CD4-positive, alpha-beta memory T cell (primary cell): Measurements from ENCODE around the gene CFAP119. TPM values are rescaled to one million over a fixed set of nuclear protein-coding genes. Genes with fewer than 3 reads are reported as not detected.

ENCODE experiments used
- CTCF ChIA-PET: fragments of 350-600 bp; sonication (Branson Sonifier 250); formaldehyde crosslinking; loops from one replicate; lab custom pipeline; 2021; ENCODE audit warnings: inconsistent platforms; ENCODE audit not compliant: partially characterized antibody; lab: Charles Lee
- POLR2A ChIA-PET: fragments of 350-600 bp; sonication (Branson Sonifier 250); formaldehyde crosslinking; loops from one replicate; lab custom pipeline; 2021; ENCODE audit not compliant: partially characterized antibody; lab: Charles Lee
- DNase-seq, 5 donors: peaks; one replicate each; pipeline versions ENCODE4 v3.0.0 to v3.0.0-alpha.2; 2020 to 2022; ENCODE audit warnings: mixed read lengths in 1 of 5
- H3K27ac ChIP-seq: one replicate; pipeline ENCODE4 v1.7.0; 2013; ENCODE audit warnings: low read depth, low read length
- H3K27me3 ChIP-seq: 2 replicates; pipeline ENCODE4 v1.7.0; 2013; ENCODE audit warnings: mild to moderate bottlenecking, low read length, moderate library complexity; ENCODE audit not compliant: insufficient read depth
- H3K36me3 ChIP-seq: 2 replicates; pipeline ENCODE4 v1.7.0; 2013; ENCODE audit warnings: mild to moderate bottlenecking, low read length, moderate library complexity; ENCODE audit not compliant: insufficient read depth
- H3K4me1 ChIP-seq: 2 replicates; pipeline ENCODE4 v1.7.0; 2013; ENCODE audit warnings: mild to moderate bottlenecking, low read length, moderate library complexity; ENCODE audit not compliant: insufficient read depth
- H3K4me3 ChIP-seq, 2 donors: one replicate each; pipeline ENCODE4 v1.7.0; 2013; ENCODE audit warnings: low read length in 2 of 2, mild to moderate bottlenecking in 1 of 2
- H3K9me3 ChIP-seq, 2 donors: one replicate each; pipeline ENCODE4 v1.7.0; 2013; ENCODE audit warnings: low read length in 2 of 2, control low read depth in 1 of 2; ENCODE audit not compliant: control insufficient read depth in 1 of 2
- H3K27ac Mint-ChIP-seq, 7 donors: one replicate each; pipeline ENCODE4 v1.8.0; 2020 to 2021; ENCODE audit warnings: mixed read lengths in 7 of 7, mild to moderate bottlenecking in 6 of 7, inconsistent platforms in 3 of 7, moderate library complexity in 3 of 7
- H3K27me3 Mint-ChIP-seq, 2 donors: one replicate each; pipeline ENCODE4 v1.8.0; 2020 to 2021; ENCODE audit warnings: mixed read lengths in 2 of 2
- H3K36me3 Mint-ChIP-seq, 2 donors: one replicate each; pipeline ENCODE4 v1.8.0; 2020 to 2021; ENCODE audit warnings: mixed read lengths in 2 of 2, inconsistent platforms in 1 of 2, mild to moderate bottlenecking in 1 of 2
- H3K4me1 Mint-ChIP-seq, 4 donors: one replicate each; pipeline ENCODE4 v1.8.0; 2020 to 2021; ENCODE audit warnings: mixed read lengths in 4 of 4, mild to moderate bottlenecking in 1 of 4
- H3K4me3 Mint-ChIP-seq, 8 donors: one replicate each; pipeline ENCODE4 v1.8.0; 2020 to 2021; ENCODE audit warnings: mixed read lengths in 8 of 8, mild to moderate bottlenecking in 7 of 8, moderate library complexity in 6 of 8, inconsistent platforms in 3 of 8
- H3K9me3 Mint-ChIP-seq, 8 donors: one replicate each; pipeline ENCODE4 v1.8.0; 2020 to 2021; ENCODE audit warnings: mixed read lengths in 8 of 8, mild to moderate bottlenecking in 5 of 8, inconsistent platforms in 3 of 8, moderate library complexity in 1 of 8
- intact Hi-C: fragments of 100-400 bp; cut with micrococcal nuclease; formaldehyde crosslinking; loops from one replicate; pipeline ENCODE4 v1.15.1; 2023
- polyA plus RNA-seq, 2 donors: library from polyadenylated mRNA; unstranded; fragments of 300-500 nt; fragmentation: Illumina TruSeq; gene quantifications; one replicate each; pipeline ENCODE4 v1.2.3, GENCODE V29; 2021
- total RNA-seq, 2 experiments: library from RNA; stranded (reverse); gene quantifications; one replicate each; pipeline ENCODE4 v1.2.3, GENCODE V29; 2021

The CFAP119 gene
- total and polyA plus RNA-seq, 4 experiments from 2014 or later: 0.22 to 3.4 (median 1.5) TPM

DNA sequence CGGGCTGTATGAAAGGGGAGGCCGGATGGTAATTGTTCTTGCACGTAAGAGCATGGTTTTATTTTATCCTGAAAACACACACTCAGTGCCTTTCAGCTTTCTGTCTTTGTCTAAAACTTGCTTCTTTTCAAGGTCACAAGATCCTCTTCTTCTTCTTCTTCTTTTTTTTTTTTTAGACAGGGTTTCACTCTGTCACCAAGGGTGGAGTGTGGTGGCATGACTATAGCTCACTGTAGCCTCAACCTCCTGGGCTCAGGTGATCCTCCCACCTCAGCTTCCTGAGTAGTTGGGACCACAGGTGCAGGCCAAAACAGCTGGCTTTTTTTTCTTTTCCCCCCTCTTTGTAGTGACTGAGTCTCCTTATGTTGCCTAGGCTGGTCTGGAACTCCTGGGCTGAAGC lies 41.1 kb upstream of the CFAP119 start:
- Histone ChIP-seq H3K27me3 (no peaks in the 10 kb centered on the region), H3K4me3 (no peak overlapping the region), H3K27ac (no peak overlapping the region), H3K9me3 (no peaks in the 10 kb centered on the region), H3K36me3 (no peaks in the 10 kb centered on the region), H3K4me1 (peaks cover 19% of the 10 kb centered on the region)
- Mint-ChIP-seq H3K27ac (peak overlapping the region in 2 of 7 donors; percentile 15 to 68), H3K4me3 (peak overlapping the region in 4 of 8 donors; percentile 29 to 46 (median 36)), H3K4me1 (peaks cover 9 to 28% (median 13%) of the 10 kb centered on the region in 4 donors), H3K27me3 (no peaks in the 10 kb centered on the region), H3K36me3 (no peaks in the 10 kb centered on the region), H3K9me3 (no peaks in the 10 kb centered on the region)
- intact Hi-C loops: no loop called here
- POLR2A ChIA-PET: no interaction called here
- no peak for DNase-seq
- CTCF ChIA-PET: interaction anchor here (1.2 to 1.4 kb wide), 2 partner anchors 10 to 12 kb away, joined by 3 to 4 read pairs; no protein-coding TSS in a partner anchor

DNA sequence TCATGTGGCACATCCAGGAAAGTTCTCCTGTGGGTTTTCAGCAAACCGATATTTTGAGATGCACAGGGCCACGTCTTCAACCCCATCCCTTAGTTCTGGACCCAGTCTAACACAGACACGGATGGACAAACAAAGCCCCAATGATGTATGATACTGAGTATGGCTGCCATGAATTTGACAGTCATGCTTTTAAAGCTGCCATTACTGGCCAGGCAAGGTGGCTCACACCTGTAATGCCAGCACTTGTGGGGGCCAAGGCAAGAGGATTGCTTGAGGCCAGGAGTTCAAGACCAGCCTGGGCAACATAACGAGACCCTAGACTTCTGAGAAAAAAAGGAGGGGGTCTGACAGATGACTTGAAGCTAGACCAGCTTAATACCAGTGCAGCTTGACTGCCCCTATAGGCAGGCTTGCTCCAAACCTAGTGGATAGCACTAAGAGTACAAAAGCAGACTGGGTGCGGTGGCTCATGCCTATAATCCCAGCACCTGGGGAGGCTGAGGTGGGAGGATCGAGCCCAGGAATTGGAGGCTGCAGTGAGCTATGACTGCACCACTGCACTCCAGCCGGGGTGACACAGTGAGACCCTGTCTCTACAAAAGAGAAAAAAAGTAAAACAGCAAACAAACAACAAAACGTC lies 35.9 kb upstream of the CFAP119 start:
- POLR2A ChIA-PET: no interaction called here

GRCh38 chr16:30794634-30795033 lies 32.8 kb upstream of the CFAP119 start:
- POLR2A ChIA-PET: no interaction called here
- intact Hi-C loops: no loop called here
- no peak overlapping the region for H3K27ac ChIP-seq
- H3K27me3 Mint-ChIP-seq: no peaks in the 10 kb centered on the region
- no peaks in the 10 kb centered on the region for H3K4me1 Mint-ChIP-seq
- H3K36me3 ChIP-seq: no peaks in the 10 kb centered on the region
- H3K9me3 Mint-ChIP-seq: no peaks in the 10 kb centered on the region
- no peak overlapping the region for H3K4me3 Mint-ChIP-seq
- H3K27me3 ChIP-seq: no peaks in the 10 kb centered on the region
- H3K27ac Mint-ChIP-seq: peak overlapping the region in 1 of 7 donors; percentile 73
- DNase-seq: no peak
- no peak overlapping the region for H3K4me3 ChIP-seq
- no peaks in the 10 kb centered on the region for H3K4me1 ChIP-seq
- H3K36me3 Mint-ChIP-seq: no peaks in the 10 kb centered on the region
- CTCF ChIA-PET: interaction anchor here (1.6 kb wide), 1 partner anchor 50 kb away, joined by 4 read pairs; no protein-coding TSS in a partner anchor
- H3K9me3 ChIP-seq: no peaks in the 10 kb centered on the region

More for the DNA sequence above, 35.9 kb upstream of the CFAP119 start:
- Mint-ChIP-seq H3K9me3 (no peaks in the 10 kb centered on the region), H3K27me3 (no peaks in the 10 kb centered on the region), H3K4me3 (no peak overlapping the region), H3K27ac (no peak overlapping the region), H3K4me1 (peaks cover 0 to 3% (median 0%) of the 10 kb centered on the region in 4 donors), H3K36me3 (no peaks in the 10 kb centered on the region)
- no peaks in the 10 kb centered on the region for H3K4me1 ChIP-seq
- DNase-seq: no peak
- H3K27me3 ChIP-seq: no peaks in the 10 kb centered on the region
- no peak overlapping the region for H3K27ac ChIP-seq
- no peak overlapping the region for H3K4me3 ChIP-seq
- no peaks in the 10 kb centered on the region for H3K36me3 ChIP-seq
- CTCF ChIA-PET: no interaction called here
- intact Hi-C loops: no loop called here
- H3K9me3 ChIP-seq: no peaks in the 10 kb centered on the region

GRCh38 chr16:30793508-30794069 lies 31.7 kb upstream of the CFAP119 start:
- POLR2A ChIA-PET: no interaction called here

GRCh38 chr16:30787613-30788378 lies 25.9 kb upstream of the CFAP119 start:
- CTCF ChIA-PET: interaction anchor here (1.1 to 1.5 kb wide), 2 partner anchors 17 to 27 kb away, joined by 3 to 4 read pairs; no protein-coding TSS in a partner anchor
- H3K27ac Mint-ChIP-seq: no peak overlapping the region
- H3K4me1 Mint-ChIP-seq: peaks cover 5 to 26% (median 17%) of the 10 kb centered on the region in 4 donors
- peaks cover 3% of the 10 kb centered on the region in 2 donors for H3K36me3 Mint-ChIP-seq
- Histone ChIP-seq H3K27me3 (peaks cover 5% of the 10 kb centered on the region), H3K4me3 (peak overlapping the region; percentile 36 to 44), H3K4me1 (peaks cover 10% of the 10 kb centered on the region), H3K27ac (no peak overlapping the region), H3K9me3 (no peaks in the 10 kb centered on the region), H3K36me3 (no peaks in the 10 kb centered on the region)
- POLR2A ChIA-PET: interaction anchor here (0.9 to 2.1 kb wide), 3 partner anchors 18 to 87 kb away, joined by 4 to 12 read pairs (median 5); no protein-coding TSS in a partner anchor
- no peak for DNase-seq
- peaks cover 3 to 5% of the 10 kb centered on the region in 2 donors for H3K27me3 Mint-ChIP-seq
- no peaks in the 10 kb centered on the region for H3K9me3 Mint-ChIP-seq
- intact Hi-C loops: loop anchor here (1.0 kb wide), 2 partner anchors 12 to 18 kb away; no protein-coding TSS in a partner anchor
- peak overlapping the region; percentile 78 to 85 (median 80) for H3K4me3 Mint-ChIP-seq

More at GRCh38 chr16:30793508-30794069, 31.7 kb upstream of the CFAP119 start:
- CTCF ChIA-PET: interaction anchor here (0.8 kb wide), 1 partner anchor 21 kb away, joined by 3 read pairs; no protein-coding TSS in a partner anchor
- Histone ChIP-seq H3K36me3 (no peaks in the 10 kb centered on the region), H3K27me3 (no peaks in the 10 kb centered on the region), H3K27ac (no peak overlapping the region), H3K4me3 (no peak overlapping the region), H3K9me3 (no peaks in the 10 kb centered on the region), H3K4me1 (no peaks in the 10 kb centered on the region)
- H3K27ac Mint-ChIP-seq: no peak overlapping the region
- no peak overlapping the region for H3K4me3 Mint-ChIP-seq
- no peaks in the 10 kb centered on the region for H3K27me3 Mint-ChIP-seq
- no peaks in the 10 kb centered on the region for H3K9me3 Mint-ChIP-seq
- H3K4me1 Mint-ChIP-seq: no peaks in the 10 kb centered on the region
- intact Hi-C loops: no loop called here
- DNase-seq: no peak
- no peaks in the 10 kb centered on the region for H3K36me3 Mint-ChIP-seq

DNA sequence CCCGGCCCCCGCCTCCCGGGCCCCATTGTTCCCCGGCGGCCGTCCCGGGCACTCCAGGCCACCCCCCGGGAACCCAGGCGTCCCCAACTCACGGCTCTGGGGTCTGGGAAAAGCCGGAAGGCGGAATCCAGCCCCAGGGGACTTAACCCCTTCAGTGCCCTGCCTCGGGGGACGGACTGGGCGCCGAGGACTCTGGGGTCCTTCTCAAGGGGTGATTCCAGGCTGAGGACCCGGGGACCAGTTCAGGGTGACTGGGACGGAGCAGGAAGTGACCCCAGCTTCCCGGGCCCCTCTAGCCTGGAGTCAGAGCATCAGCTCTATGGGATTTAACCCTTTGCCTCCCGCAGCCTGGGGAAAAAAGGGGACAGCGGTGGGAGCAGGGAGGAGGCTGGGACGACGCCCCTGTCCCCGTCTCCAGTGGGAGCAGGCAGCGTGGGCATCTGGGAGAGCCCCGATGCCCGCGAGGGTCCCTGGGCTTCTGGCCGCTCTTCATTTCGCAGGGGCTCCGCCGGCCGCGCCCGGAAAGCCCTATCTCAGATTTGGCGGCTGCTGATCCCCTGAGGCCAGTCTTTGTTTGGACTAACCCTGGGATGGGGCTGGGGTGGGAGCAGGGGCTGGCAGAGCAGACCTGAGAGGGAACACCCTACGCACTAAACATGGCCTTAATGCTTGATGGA lies 25.2 kb upstream of the CFAP119 start, which contains the start of gene ZNF629:
Gene ZNF629 (minus strand): TSS at position 270 of the 677 bp plus-strand sequence. CDS start 2,723 bp downstream, outside the sequence.
- no peaks in the 10 kb centered on the region for H3K9me3 ChIP-seq
- H3K4me1 ChIP-seq: peaks cover 10% of the 10 kb centered on the region
- intact Hi-C loops: loop anchor here (1.0 kb wide), 2 partner anchors 12 to 18 kb away; no protein-coding TSS in a partner anchor
- CTCF ChIA-PET: interaction anchor here (1.1 to 1.5 kb wide), 2 partner anchors 18 to 27 kb away, joined by 3 to 4 read pairs; no protein-coding TSS in a partner anchor
- H3K27ac Mint-ChIP-seq: peak within 1 kb of the TSS in 3 of 7 donors; percentile 23 to 70 (median 35)
- peaks cover 5 to 26% (median 17%) of the 10 kb centered on the region in 4 donors for H3K4me1 Mint-ChIP-seq
- H3K27ac ChIP-seq: no peak within 1 kb of the TSS
- POLR2A ChIA-PET: interaction anchor here (0.9 to 2.1 kb wide), 3 partner anchors 18 to 88 kb away, joined by 4 to 12 read pairs (median 5); no protein-coding TSS in a partner anchor
- H3K9me3 Mint-ChIP-seq: no peaks in the 10 kb centered on the region
- H3K36me3 Mint-ChIP-seq: peaks cover 3% of the 10 kb centered on the region in 2 donors
- peaks cover 3 to 5% of the 10 kb centered on the region in 2 donors for H3K27me3 Mint-ChIP-seq
- H3K4me3 Mint-ChIP-seq: peak within 1 kb of the TSS; percentile 78 to 85 (median 80)
- H3K36me3 ChIP-seq: no peaks in the 10 kb centered on the region
- peak in 1 of 5 donors; percentile 12 for DNase-seq
- peaks cover 5% of the 10 kb centered on the region for H3K27me3 ChIP-seq
- peak within 1 kb of the TSS; percentile 36 to 44 for H3K4me3 ChIP-seq
